NOMO-1 treated with DMSO at 0.1 percent for 48 hours (cell line): ENCODE data around the gene ATP8A2.
A peak's percentile ranks its signal among the peaks of the same experiment; 100 is the strongest.

Experiments
- DNase-seq: peaks from one replicate; lab custom pipeline; 2025; ENCODE audit not compliant: unreplicated experiment; lab: John Stamatoyannopoulos, UW

The ATP8A2 gene

DNA sequence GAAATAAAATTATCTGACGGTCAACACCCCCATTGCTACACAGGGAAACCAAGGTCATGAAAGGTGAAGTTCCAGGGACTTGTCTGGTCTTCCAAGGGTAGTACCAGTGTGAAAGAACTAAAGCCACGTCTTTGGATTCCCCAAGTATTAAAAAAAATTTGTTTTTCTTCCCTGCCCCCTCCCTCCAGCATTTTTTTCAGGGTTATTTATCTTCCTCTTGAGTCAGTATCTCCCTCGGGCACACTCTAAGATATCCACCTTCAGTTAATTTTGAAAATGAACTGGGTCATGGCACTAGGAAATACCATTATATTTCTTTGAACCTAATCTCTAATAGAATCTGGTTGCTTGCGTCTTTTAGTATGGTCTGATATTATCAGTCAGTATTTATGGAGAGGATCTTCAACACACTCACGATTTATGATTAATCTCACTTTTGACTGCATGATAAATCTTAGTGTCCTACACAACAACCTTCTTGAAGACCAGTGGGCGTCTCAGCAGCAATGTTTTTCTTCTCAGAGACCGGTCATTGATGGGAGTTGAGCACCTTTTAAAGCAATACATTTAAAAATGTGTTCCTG, 9.1 kb downstream of the ATP8A2 start:
- DNase-seq = no peak

DNA sequence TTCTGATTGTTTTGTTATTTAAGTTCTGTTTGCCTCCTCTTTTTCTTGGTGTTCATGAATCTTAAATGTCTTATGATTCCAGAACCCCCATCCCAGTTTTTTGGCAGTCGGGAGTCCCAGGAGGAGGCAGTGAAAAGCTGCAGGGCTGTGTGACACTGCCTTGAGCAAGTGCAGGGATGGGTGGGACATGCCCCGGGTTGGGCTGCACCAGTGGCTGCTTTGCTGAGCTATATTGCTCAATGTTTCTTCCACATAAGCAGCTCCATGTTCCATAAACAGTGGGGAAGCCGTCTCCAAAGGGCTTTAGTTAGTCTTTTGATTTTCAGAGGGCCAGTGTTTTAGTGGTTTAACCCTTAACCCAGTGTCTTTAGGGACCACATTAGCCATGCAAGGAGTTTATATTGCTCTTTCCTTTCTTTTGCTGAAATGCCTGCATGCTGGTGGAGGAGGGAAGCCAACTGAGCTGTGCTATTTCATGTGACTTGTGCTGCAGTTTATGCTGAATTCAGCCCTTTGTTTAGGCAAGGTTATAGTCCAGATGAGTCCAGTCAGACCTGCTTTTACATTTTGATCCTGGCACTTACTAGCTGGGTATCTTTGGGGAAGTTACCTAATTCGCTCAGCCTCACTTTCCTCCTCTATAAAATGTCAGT, 13.1 kb downstream of the ATP8A2 start:
- no peak for DNase-seq

DNA sequence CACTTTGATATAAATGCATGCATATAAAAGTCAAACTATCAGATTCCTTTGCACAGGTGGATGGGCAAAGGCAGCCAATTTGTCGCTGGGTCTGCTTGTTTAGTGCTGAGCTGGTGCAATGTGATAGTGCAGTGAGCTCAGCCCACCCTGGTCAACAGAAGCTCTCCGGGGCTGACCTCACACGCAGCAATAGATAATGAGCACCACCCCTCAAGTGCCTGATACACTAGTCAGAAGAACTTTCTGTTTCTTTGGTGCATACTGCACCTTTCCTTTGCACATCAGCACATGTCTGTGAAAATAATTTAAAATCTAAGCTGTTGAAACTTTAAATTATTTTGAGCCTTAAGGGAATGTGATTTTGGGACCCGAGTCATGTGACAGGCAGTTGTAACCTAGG, 20.2 kb downstream of the ATP8A2 start:
- no peak for DNase-seq

DNA sequence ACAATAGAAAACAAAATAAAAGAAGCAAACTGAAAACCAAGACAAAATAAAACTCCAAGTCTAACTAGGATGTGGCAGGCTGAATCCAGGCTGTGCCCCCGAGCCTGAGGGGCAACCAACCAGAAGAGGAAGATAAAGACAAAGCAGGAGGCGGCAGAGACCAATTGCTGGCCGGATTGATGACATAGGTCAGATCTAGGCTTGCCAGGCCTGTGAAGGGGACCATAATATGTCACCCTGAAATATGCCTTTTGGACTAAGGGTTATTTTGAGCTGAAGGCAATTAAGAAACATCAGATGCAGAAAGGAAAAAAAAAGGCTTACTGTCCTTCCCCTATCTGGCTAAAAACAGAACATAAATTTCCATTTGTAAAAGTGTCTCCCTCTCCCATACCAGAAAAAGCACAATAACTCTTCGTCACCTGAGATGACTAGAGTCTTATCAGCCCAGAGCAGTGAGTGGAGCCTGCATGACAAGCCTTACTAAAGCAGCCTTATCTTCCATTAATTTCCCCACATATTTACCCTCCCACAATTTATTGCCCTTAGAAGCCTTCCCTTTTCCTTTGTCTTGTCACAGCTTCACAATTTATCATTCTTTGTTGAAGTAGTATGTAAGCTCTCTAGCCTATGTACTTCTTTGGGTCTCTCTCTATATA, 22.8 kb downstream of the ATP8A2 start:
- no peak for DNase-seq

DNA sequence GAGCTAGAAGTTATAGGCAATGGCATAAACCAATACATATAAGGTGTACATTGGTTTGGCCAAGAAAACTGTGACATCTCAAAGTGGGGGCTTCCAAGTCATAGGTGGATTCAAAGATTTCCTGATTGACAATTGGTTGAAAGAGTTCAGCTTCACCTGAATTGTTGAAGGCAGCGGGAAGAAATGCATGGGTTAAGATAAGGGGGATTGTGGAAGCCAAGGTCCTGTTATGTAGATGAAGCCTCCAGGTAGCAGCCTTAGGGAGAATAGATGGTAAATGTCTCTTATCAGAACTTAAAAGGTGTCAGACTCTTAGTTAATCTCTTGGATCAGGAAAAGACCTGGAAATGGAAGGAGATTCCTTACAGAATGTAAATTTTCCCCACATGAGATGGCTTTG, 26.0 kb downstream of the ATP8A2 start:
- no peak for DNase-seq

DNA sequence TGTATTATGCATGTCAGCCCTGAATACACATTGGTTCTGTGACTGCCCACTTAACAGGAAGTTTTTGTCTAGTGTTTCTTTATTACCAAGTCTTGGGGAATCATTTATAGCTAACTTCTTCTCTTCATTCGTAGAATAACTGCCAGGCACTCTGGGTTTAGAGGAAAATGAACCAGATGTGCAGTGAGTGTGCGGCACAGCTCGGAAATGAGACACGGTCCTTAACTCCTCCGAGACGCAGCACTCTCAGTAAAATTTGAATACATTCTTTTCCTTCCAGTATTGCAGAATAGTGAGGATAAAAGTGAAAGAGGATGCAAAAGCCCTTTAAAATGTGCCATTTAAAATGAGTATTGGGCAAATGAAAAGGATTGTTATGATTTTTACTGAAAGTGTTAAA, 29.2 kb downstream of the ATP8A2 start:
- DNase-seq = no peak

DNA sequence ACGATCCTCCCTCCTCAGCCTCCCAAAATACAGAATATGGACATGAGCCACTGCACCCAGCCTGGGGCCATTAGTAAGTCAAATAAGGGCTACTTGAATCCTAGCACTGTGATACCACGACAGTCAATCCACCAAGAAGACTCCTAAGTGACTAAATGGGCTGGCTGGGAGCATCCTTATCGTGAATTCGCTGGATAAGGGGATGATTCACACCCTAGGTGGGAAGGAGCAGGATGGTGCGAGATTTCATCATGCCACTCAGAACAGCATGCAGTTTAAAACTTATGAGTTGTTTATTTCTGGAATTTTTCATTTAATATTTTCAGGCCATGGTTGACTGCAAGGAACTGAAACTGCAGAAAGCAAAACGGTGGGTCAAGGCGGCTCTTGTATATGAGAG, 30.2 kb downstream of the ATP8A2 start:
- no peak for DNase-seq

DNA sequence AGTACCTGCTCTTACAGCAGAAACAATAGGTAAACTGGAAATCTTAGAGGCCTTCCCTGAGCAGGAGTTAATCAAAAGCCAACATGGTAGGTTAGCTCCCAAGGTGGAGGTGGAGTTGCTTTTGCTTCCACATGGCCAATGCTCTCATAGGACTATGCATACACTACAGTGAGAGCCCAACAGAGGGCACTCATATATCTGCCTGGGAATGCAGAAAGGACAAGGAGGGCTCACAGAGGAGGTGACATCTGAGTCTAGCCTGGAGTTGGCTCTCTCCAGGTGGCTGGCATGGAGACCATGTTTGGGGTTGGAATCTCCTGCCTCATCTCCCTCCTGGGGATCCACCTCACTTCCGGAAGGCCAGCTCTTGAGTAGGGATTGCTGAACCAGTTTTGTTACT, 34.6 kb downstream of the ATP8A2 start:
- DNase-seq = no peak

DNA sequence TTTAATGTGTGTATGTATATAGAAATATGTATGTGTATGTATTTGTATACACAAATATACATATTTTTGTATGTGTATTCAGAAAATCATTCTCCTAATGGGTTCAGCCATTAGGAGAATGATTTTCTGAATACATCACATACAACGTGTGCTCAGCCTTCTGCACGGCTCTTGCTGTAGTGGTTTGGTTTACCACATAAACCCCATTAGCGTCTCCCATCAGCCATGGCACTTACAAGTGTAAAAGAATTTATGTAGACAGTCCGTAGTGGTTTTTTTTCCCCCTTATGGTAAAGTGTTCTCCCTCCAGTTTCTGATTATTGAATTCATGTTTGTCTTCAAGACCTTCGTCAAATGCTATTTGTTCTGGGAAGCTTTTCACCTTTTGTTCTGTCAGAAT, 38.2 kb downstream of the ATP8A2 start:
- DNase-seq = no peak

DNA sequence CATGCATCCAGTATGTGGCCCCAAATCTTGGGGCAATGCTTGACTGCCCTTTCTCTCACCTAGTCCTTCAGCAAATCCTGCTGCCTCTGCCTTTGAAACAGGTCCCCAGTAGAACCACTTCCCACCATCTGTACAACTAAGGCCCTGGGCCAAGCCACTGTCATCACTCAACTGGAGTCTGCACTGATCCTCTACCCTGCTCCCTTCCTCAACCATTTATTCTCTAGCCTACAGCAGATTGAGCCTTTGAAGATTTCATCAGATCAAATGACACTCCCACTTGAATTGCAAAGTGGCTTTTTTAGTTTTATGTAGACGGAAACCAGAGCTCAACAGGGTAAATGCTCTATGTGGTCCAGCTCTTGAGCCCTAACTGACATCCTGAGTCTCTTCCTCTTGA, 43.5 kb downstream of the ATP8A2 start:
- no peak for DNase-seq

DNA sequence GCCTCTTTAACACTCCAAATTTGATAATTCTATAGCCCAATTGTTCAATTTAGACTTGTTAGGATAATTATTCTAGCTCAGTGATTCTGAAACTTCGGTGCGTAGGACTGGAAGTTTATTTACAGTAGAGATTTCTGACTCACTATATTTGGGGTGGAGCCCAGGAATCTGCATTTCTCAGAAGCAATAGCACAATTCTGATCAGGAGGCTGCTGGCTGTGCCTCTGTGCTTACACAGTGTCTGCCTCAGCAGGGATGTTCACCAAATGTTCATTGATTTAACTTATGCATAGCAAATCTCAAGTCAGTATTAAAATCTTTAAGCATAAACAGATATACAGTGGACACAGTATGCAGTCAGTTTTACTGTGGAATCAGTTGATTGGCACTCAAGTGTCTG, 45.8 kb downstream of the ATP8A2 start:
- DNase-seq = no peak

DNA sequence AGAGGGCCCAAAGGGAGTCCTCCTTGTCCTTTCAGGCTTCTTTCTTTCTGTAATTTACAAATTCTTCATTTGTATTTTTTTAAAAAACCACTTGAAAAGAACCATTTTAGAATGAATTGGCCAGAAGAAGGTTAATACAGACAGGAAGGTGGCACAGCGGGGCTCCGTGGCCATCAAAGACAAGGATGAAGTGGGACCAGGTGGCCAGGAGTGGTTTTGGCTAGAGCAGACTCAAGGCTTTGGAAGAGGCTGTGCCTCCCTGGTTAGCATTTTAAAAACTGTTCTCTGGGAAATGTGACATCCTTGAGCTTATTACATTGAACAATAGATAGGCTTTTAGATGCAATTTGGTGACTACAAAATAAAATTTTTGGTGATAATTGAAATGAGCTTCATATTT, 48.4 kb downstream of the ATP8A2 start:
- no peak for DNase-seq

DNA sequence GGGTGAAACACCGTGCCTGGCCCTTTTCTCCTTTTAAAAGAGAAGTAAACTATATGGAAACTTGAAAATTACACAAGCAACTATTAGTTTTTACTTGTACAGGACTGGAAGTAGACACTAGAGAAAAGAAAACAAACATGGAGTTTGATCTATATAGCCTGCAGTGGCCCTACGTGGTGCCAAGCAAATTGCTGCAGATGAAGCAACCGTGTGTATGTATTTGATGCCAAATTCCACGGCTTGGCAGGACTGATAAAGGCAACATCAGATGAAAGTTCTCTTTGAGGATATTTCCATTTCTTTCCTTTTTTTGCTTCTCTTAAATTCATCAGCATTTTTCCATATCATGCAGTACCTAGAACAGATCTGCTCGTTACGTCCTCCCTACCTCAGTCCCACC, 49.8 kb downstream of the ATP8A2 start:
- no peak for DNase-seq

DNA sequence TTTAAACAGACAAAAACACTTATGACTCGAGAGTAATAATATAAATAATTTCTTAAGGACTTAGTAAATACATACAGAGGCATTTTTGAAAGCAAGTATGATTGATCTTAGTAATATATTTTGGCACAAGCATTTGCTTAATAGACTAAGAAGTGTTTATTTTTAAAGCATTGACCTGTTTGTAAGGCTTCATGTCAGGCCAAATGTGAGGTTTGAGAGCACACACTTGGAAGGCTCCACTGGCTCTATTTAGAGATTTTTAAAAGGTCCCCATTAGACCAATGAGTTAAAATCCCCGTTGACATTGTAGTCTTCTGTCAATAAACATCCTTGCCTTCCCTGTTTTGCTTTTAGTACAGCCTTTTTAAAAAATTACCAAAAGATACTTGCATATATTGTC, 50.4 kb downstream of the ATP8A2 start:
- no peak for DNase-seq

DNA sequence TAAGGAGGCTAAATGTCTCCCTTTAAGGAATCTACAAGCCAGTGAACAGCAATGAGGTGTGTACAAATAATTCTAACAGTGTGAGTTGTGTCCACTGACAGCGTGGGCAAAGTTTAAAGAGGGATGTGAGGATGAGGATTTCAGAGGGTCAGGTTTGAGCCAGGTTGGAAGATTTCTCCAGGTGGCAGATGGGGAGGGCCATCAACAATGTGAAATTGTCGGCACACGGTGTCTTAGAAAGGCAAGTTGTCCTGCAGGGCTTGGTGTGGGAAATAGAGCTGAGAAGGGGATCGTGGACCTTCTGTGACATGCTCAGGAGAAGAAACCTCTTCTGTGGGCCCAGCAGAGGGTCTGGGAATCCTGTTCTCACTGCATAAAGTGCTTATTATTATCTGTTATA, 52.1 kb downstream of the ATP8A2 start:
- no peak for DNase-seq

DNA sequence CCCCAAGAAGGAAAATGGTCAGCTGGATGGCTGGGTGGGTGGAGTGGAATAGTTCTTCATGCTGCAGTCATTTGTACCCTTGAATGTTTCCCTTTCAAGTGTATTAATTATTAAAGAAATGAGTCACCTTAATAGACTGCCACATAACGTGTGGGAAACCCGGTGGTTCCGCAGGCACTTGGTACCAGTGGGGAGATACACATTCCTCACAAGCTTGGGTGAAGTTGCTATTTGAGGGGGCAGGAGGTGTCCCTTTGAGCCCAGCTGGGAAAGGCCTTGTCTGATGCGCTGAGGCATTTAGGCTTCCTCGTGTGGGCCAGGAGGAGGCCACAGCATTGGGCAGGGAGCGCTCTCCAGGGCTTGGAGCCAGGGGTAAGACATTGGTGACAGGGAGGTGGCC, 57.7 kb downstream of the ATP8A2 start:
- DNase-seq = no peak

DNA sequence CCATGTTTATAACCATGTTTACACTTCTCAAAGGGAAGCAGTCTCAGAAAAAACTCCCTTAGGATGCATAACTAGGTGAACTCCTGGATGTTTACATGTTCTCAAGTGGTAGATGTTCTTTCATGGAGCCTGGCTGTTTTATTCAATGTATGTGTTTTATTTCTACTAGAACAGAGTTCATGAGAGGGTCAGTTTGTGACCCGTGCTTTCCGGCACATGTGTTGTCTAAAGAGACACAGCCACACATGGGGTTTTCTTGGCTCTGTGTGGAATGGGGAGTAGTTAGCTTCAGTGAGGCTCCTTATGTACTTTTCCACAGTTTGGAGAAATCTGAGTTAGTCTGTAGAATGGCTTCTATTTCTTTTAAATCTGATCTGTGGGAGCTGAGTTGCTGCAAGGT, 60.9 kb downstream of the ATP8A2 start:
- DNase-seq = no peak

DNA sequence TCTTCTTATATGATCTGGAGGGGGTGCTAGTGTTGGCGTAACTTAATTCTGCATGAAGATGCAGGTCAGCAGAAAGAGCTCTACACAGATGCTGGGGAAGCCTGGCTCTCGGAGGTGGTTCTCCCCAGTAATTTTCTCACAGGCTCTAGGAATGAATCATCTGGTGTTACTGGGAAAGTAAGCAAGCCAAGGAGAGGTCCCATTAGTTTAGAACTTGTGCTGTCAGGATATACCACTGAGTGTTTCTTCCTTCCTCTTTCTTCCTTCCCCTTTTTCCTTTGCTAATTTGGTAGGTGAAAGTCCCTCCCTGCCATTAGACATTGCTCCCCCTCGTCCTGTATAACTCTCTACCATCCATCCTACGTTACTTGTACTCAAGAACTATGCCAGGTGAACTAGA, 68.3 kb downstream of the ATP8A2 start:
- DNase-seq = peak; percentile 68

DNA sequence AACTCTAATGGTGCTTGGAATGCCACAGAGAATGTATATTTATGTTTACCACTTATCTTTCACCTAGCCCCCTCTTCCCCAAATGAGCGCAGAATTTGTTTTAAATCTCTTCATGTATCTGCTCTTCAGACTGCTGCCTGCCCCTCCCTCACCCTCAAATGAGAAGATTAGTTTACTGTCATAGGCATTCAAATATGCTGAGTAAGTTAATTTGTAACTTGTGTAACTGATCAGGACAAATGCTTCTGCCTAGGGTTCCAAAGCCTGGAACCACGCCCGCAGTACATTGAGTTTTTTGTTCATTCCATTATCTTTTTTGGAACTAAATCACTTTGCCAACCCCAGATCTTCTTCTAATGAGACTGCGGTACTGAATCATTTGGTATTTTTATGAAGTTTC, 74.5 kb downstream of the ATP8A2 start:
- no peak for DNase-seq

DNA sequence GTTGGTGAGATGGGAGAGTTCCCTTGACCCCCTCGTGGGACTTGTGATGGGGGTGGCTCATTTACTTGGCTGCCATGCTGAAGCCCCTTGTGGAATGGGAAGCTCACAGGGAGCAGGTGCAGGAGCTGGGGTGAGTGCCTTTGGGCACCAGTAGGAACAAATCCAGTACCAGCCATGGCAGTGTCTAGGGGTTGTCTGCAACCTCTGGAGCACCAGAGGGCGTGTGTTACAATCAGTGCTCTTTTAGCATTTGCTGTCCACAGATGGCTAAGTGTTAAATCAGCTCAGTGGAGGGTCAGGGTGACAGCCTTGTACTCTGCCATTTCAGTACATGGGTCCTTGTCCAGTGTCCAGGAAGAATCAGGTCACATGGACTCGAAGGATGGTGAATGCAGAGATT, 75.6 kb downstream of the ATP8A2 start:
- no peak for DNase-seq

DNA sequence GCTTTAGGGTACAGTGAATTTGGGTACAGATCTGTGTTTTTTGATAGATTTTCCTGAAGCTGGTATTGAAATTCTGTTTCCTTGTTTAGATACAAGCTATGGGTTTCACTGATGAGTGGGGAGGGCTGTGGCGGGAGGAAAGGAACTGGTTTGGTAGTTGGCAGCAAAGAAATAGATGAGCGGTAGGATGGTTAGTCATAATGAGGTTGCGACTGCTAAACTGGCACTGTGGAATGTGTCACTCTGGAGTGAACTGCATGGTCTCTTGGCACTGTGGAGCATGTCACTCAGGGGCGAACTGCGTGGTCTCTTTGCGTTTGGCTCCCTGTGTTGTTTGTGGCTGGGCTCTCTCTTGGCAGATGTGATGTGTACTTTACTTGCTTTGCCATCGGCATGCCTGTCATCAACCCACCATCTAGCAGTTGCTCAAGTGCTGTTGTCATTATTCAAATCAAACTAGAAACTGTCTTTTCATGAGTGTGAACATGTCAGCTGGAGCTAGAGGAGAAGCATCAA, 82.1 kb downstream of the ATP8A2 start:
- DNase-seq = no peak

DNA sequence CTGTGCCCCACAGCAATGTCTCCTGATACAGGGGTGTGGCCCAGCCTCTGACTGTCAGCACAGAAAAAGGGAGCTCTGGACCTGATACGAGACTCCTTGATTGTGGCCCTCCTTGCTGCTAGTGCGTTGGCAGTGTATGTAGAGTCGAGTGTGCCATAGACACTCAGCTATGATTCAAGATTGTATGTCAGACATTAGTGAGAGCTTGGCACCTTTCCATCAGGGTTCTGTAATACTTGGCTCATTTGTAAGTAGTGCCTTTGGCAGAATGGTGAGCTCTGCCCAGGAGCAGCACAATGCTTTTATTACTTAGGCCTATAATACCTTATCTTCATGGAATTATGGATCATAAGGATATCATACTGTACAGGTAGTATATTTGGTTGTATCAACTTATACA, 83.4 kb downstream of the ATP8A2 start:
- no peak for DNase-seq

DNA sequence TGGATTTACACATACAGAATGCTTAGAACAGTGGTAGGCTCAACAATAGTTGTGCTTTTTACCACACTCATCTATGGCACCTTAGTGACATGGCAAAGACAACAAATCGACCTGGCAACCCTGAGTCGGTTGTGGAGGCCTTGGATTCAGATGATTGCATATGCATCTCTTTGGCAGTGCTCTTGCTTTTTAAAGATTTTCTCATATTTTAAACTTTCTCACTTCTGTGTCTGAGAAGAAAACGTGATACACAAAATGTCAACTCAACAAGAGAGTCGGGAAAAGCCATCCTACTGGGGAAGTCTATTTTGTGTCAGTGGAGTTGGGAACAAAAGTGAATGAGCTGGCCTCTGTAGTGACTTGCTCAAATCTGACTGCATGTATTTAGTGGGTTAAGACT, 85.8 kb downstream of the ATP8A2 start:
- DNase-seq = no peak
